ENCODE measurements around the gene LY86. TPM values are rescaled to one million over a fixed set of nuclear protein-coding genes. Genes with fewer than 3 reads are reported as not detected.
"Not testable (repeated sequence)": the region's sequence is repeated elsewhere in the genome, so short reads cannot be mapped to it uniquely, and the experiment has no call there.

Gene LY86
- polyA plus RNA-seq, 1 donor from 2014 or later: not detected

GRCh38 chr6:6665555-6666243, 77.2 kb downstream of the LY86 start:
- Histone ChIP-seq H3K27ac (ENCODE audit: low read length) (peak overlapping the region; percentile 53), H3K79me2 (replicated peaks; ENCODE audit: insufficient read depth, low read length) (no peaks in the 10 kb centered on the region), H3K9ac (ENCODE audit: low read length) (peak overlapping the region; percentile 42), H3K4me2 (ENCODE audit: low read length) (peak overlapping the region; percentile 12), H3K9me3 (ENCODE audit: low read length) (no peaks in the 10 kb centered on the region), H2AFZ (ENCODE audit: low read depth, low read length) (peak overlapping the region; percentile 23), H3K4me3 (ENCODE audit: low read length) (peak overlapping the region; percentile 19), H3K36me3 (ENCODE audit: insufficient read depth, low read length) (no peaks in the 10 kb centered on the region), H3K9me2 (ENCODE audit: insufficient read depth, low read length) (no peaks in the 10 kb centered on the region), H3K27me3 (ENCODE audit: insufficient read depth, low read depth, low read length) (no peaks in the 10 kb centered on the region), H3F3A (ENCODE audit: insufficient read depth, low read length, poor library complexity, severe bottlenecking) (no peaks in the 10 kb centered on the region), H4K20me1 (ENCODE audit: insufficient read depth) (no peaks in the 10 kb centered on the region)
- TF ChIP-seq CTCF (IDR thresholded peaks at IDR 0.05; ENCODE audit: poor library complexity, severe bottlenecking) (peak; percentile 6), REST (IDR thresholded peaks at IDR 0.05; ENCODE audit: borderline replicate concordance) (peak; percentile 21), POLR2AphosphoS5 (IDR thresholded peaks at IDR 0.05) (peak; percentile 39), RAD21 (conservative IDR thresholded peaks at IDR 0.05) (no peak)

- H3K27ac ChIP-seq (ENCODE audit: low read length); H3K79me2 ChIP-seq (replicated peaks; ENCODE audit: insufficient read depth, low read length); H3K27me3 ChIP-seq (ENCODE audit: insufficient read depth, low read depth, low read length); H4K20me1 ChIP-seq (ENCODE audit: insufficient read depth); H3K9me3 ChIP-seq (ENCODE audit: low read length); H2AFZ ChIP-seq (ENCODE audit: low read depth, low read length); H3F3A ChIP-seq (ENCODE audit: insufficient read depth, low read length, poor library complexity, severe bottlenecking); H3K4me3 ChIP-seq (ENCODE audit: low read length); H3K9ac ChIP-seq (ENCODE audit: low read length); H3K36me3 ChIP-seq (ENCODE audit: insufficient read depth, low read length); H3K4me2 ChIP-seq (ENCODE audit: low read length); H3K9me2 ChIP-seq (ENCODE audit: insufficient read depth, low read length): not testable (repeated sequence)
These were observed 81.6 kb downstream of the LY86 start for GRCh38 chr6:6670150-6670549.

GRCh38 chr6:6674872-6675271, 86.4 kb downstream of the LY86 start:
- Histone ChIP-seq H3K27ac (ENCODE audit: low read length) (no peak overlapping the region), H3K79me2 (replicated peaks; ENCODE audit: insufficient read depth, low read length) (no peaks in the 10 kb centered on the region), H3K27me3 (ENCODE audit: insufficient read depth, low read depth, low read length) (no peaks in the 10 kb centered on the region), H3K9me3 (ENCODE audit: low read length) (no peaks in the 10 kb centered on the region), H2AFZ (ENCODE audit: low read depth, low read length) (no peak overlapping the region), H3K9me2 (ENCODE audit: insufficient read depth, low read length) (no peaks in the 10 kb centered on the region), H3K9ac (ENCODE audit: low read length) (no peak overlapping the region), H3K4me3 (ENCODE audit: low read length) (no peak overlapping the region), H4K20me1 (ENCODE audit: insufficient read depth) (no peaks in the 10 kb centered on the region), H3K36me3 (ENCODE audit: insufficient read depth, low read length) (no peaks in the 10 kb centered on the region), H3F3A (ENCODE audit: insufficient read depth, low read length, poor library complexity, severe bottlenecking) (no peaks in the 10 kb centered on the region), H3K4me2 (ENCODE audit: low read length) (no peak overlapping the region)
- TF ChIP-seq MXI1 (conservative IDR thresholded peaks at IDR 0.05; ENCODE audit: poor library complexity, severe bottlenecking): no peak
- TF ChIP-seq EP300 (conservative IDR thresholded peaks at IDR 0.05; ENCODE audit: poor library complexity, severe bottlenecking): no peak
- no peak for TF ChIP-seq TAF1 (IDR thresholded peaks at IDR 0.05; ENCODE audit: low read depth)
- no peak for TF ChIP-seq EZH2 (IDR thresholded peaks at IDR 0.05; ENCODE audit: borderline replicate concordance, insufficient read depth, low read length, poor library complexity, severe bottlenecking)
- no peak for TF ChIP-seq SMC3 (conservative IDR thresholded peaks at IDR 0.05; ENCODE audit: poor library complexity)

Data from neural cell (in vitro differentiated cells).